Upper lobe of left lung (tissue), 6 donors: Measurements from ENCODE around the gene PICALM. TPM values are rescaled to one million over a fixed set of nuclear protein-coding genes. Genes with fewer than 3 reads are reported as not detected.
"Not testable (repeated sequence)": the region's sequence is repeated elsewhere in the genome, so short reads cannot be mapped to it uniquely, and the experiment has no call there.

Experiments
- ATAC-seq, 2 donors: fragments of 200-7000 bp; cut with Tn5 transposase; one replicate each; pipeline ENCODE4 v1.9.1; 2022; ENCODE audit warnings: mild to moderate bottlenecking in 2 of 2, moderate library complexity in 2 of 2; ENCODE audit not compliant: low FRiP score in 2 of 2
- DNase-seq, 2 donors: peaks; one replicate each; pipeline ENCODE4 v3.0.0-alpha.2; 2019 to 2020
- H3K27ac ChIP-seq, 4 donors: fragments of 200-600 bp; sonication (generic); one replicate each; pipeline ENCODE4 v1.5.1; 2016 to 2019
- H3K27me3 ChIP-seq, 4 donors: fragments of 200-600 bp; sonication (generic); one replicate each; pipeline ENCODE4 v1.5.1; 2017 to 2019
- H3K36me3 ChIP-seq, 4 donors: fragments of 200-600 bp; sonication (generic); one replicate each; pipeline ENCODE4 v1.5.1; 2016 to 2019
- H3K4me1 ChIP-seq, 4 donors: fragments of 200-600 bp; sonication (generic); one replicate each; pipeline ENCODE4 v1.5.1; 2018 to 2019
- H3K4me3 ChIP-seq, 4 donors: fragments of 200-600 bp; sonication (generic); one replicate each; pipeline ENCODE4 v1.5.1; 2017 to 2019; ENCODE audit warnings: mild to moderate bottlenecking in 2 of 4, moderate library complexity in 1 of 4
- H3K9me3 ChIP-seq, 4 donors: fragments of 200-600 bp; sonication (generic); one replicate each; pipeline ENCODE4 v1.5.1; 2018 to 2019
- CTCF ChIP-seq, 6 experiments: fragments of 450-650 bp in 4 of 6; fragments of 200-600 bp in 2 of 6; sonication (generic) in 2 of 6; IDR thresholded peaks; one replicate each; pipeline ENCODE4 v1.5.1; 2016 to 2019; ENCODE audit warnings: antibody characterized with exemption in 6 of 6
- EP300 ChIP-seq, 4 donors: sonication (generic); formaldehyde crosslinking; IDR thresholded peaks; one replicate each; pipeline ENCODE4 v1.5.1; 2017; ENCODE audit warnings: antibody characterized with exemption in 4 of 4, control low read depth in 2 of 4
- POLR2A ChIP-seq, 4 donors: fragments of 450-650 bp; IDR thresholded peaks; one replicate each; pipeline ENCODE4 v1.5.1; 2016 to 2017; ENCODE audit warnings: antibody characterized with exemption in 4 of 4, mild to moderate bottlenecking in 2 of 4
- POLR2AphosphoS5 ChIP-seq, 2 donors: sonication (generic); formaldehyde crosslinking; IDR thresholded peaks; one replicate each; pipeline ENCODE4 v1.5.1; 2017; ENCODE audit warnings: antibody characterized with exemption in 2 of 2
- WGBS, 2 donors: methylation state at CpG; one replicate each; pipeline ENCODE4 v1.1.5; 2017 to 2018; 5-methylcytosine and 5-hydroxymethylcytosine counted together
- total RNA-seq, 6 donors: library from RNA; depleted of rRNA in 4 of 6; stranded (reverse); fragments of >200 nt in 4 of 6; gene quantifications; one replicate each; pipeline versions ENCODE4 v1.1.0 to v1.2.1, GENCODE V29; 2016 to 2021
- donor health status: DM: no; HTN: no; CAD: no; lungs with moderate emphysema.
- donor health status: DM: no; HTN: yes; CAD: no; lungs with severe emphysema.

Gene PICALM
- total RNA-seq, 6 donors from 2014 or later, result 144 to 294 (median 198) TPM

GRCh38 chr11:86115542-86116385, 46.9 kb upstream of the PICALM start:
- TF ChIP-seq EP300 (IDR thresholded peaks at IDR 0.05) (no peak), CTCF (IDR thresholded peaks at IDR 0.05) (no peak), POLR2A (IDR thresholded peaks at IDR 0.05) (no peak), POLR2AphosphoS5 (IDR thresholded peaks at IDR 0.05) (no peak)
- H3K27me3 ChIP-seq, result no peaks in the 10 kb centered on the region
- peaks cover 0 to 3% (median 0%) of the 10 kb centered on the region in 4 donors for H3K4me1 ChIP-seq
- H3K4me3 ChIP-seq, result no peak overlapping the region
- H3K36me3 ChIP-seq, result no peaks in the 10 kb centered on the region
- no peaks in the 10 kb centered on the region for H3K9me3 ChIP-seq
- ATAC-seq (no peak), DNase-seq (no peak)
- 80 to 87% methylated on average over 3 of the region's 3 CpGs for WGBS, 2 donors
- H3K27ac ChIP-seq, result no peak overlapping the region

- Histone ChIP-seq H3K4me3 (no peak overlapping the region), H3K4me1 (no peaks in the 10 kb centered on the region), H3K27me3 (no peaks in the 10 kb centered on the region), H3K9me3 (no peaks in the 10 kb centered on the region), H3K27ac (no peak overlapping the region), H3K36me3 (no peaks in the 10 kb centered on the region)
- 81 to 90% methylated on average over 13 of the region's 13 CpGs for WGBS, 2 donors
- ATAC-seq, result no peak
- DNase-seq, result no peak
- TF ChIP-seq POLR2A (IDR thresholded peaks at IDR 0.05), result no peak
- no peak for TF ChIP-seq EP300 (IDR thresholded peaks at IDR 0.05)
- TF ChIP-seq POLR2AphosphoS5 (IDR thresholded peaks at IDR 0.05), result no peak
- no peak for TF ChIP-seq CTCF (IDR thresholded peaks at IDR 0.05)
Observed at GRCh38 chr11:86108890-86109638, 40.2 kb upstream of the PICALM start.

- Histone ChIP-seq H3K9me3 (no peaks in the 10 kb centered on the region), H3K27ac (no peak overlapping the region), H3K27me3 (no peaks in the 10 kb centered on the region), H3K4me1 (no peaks in the 10 kb centered on the region), H3K36me3 (no peaks in the 10 kb centered on the region), H3K4me3 (no peak overlapping the region)
- WGBS, 2 donors, result 61 to 65% methylated on average over 3 of the region's 3 CpGs
- ATAC-seq, result no peak
- no peak for DNase-seq
- TF ChIP-seq POLR2A (IDR thresholded peaks at IDR 0.05), result no peak
Observed at GRCh38 chr11:86108191-86108590, 39.3 kb upstream of the PICALM start.

- DNase-seq (no peak), ATAC-seq (no peak)
- TF ChIP-seq POLR2AphosphoS5 (IDR thresholded peaks at IDR 0.05) (no peak), CTCF (IDR thresholded peaks at IDR 0.05) (no peak), EP300 (IDR thresholded peaks at IDR 0.05) (no peak), POLR2A (IDR thresholded peaks at IDR 0.05) (no peak)
- Histone ChIP-seq H3K4me1 (no peaks in the 10 kb centered on the region), H3K9me3 (no peaks in the 10 kb centered on the region), H3K36me3 (no peaks in the 10 kb centered on the region), H3K27ac (no peak overlapping the region), H3K4me3 (no peak overlapping the region), H3K27me3 (no peaks in the 10 kb centered on the region)
- WGBS, 2 donors, result 78 to 85% methylated on average over 2 of the region's 2 CpGs
Observed at GRCh38 chr11:86106916-86107315, 38.0 kb upstream of the PICALM start.

- H3K27ac ChIP-seq, H3K4me3 ChIP-seq, H3K27me3 ChIP-seq, H3K36me3 ChIP-seq, H3K4me1 ChIP-seq, ATAC-seq, H3K9me3 ChIP-seq, DNase-seq: not testable (repeated sequence)
- WGBS, 2 donors, result 78 to 100% methylated on average over 1 to 3 of the region's 3 CpGs
Observed at GRCh38 chr11:86106031-86106430, 37.1 kb upstream of the PICALM start.

- not testable (repeated sequence) for H3K9me3 ChIP-seq, H3K36me3 ChIP-seq, H3K27ac ChIP-seq, ATAC-seq, DNase-seq, H3K4me1 ChIP-seq, H3K27me3 ChIP-seq, H3K4me3 ChIP-seq
- 100% methylated on average over 1 of the region's 2 CpGs; no CpG with 5 or more reads in 1 of the 2 donors for WGBS, 2 donors
Observed at GRCh38 chr11:86105601-86106000, 36.7 kb upstream of the PICALM start.
